ENCODE data around the gene OR11L1.

OR11L1 gene, protein sequence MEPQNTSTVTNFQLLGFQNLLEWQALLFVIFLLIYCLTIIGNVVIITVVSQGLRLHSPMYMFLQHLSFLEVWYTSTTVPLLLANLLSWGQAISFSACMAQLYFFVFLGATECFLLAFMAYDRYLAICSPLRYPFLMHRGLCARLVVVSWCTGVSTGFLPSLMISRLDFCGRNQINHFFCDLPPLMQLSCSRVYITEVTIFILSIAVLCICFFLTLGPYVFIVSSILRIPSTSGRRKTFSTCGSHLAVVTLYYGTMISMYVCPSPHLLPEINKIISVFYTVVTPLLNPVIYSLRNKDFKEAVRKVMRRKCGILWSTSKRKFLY

DNA sequence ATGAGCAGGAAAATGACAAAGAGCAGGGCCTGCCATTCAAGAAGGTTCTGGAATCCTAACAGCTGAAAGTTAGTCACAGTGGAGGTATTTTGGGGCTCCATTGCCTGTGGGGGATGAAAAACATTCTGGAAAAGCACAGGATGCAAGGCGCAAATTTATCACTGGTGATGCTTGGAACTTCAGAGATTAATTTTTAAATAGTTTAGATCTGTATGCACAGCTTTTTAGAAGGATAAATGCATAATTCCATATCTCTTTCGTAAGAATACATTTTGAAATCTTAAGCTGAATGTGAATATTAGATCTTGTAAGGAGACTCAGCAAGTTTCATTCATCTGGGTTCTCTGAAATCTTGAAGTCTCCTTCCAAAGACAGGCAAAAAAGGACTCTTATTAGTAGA lies at the start of gene OR11L1:
Gene OR11L1, minus strand, starts transcription at position 101 of the 400 bp plus-strand sequence. Its CDS starts 0 bp downstream, at position 101.
- no peak for DNase-seq

DNA sequence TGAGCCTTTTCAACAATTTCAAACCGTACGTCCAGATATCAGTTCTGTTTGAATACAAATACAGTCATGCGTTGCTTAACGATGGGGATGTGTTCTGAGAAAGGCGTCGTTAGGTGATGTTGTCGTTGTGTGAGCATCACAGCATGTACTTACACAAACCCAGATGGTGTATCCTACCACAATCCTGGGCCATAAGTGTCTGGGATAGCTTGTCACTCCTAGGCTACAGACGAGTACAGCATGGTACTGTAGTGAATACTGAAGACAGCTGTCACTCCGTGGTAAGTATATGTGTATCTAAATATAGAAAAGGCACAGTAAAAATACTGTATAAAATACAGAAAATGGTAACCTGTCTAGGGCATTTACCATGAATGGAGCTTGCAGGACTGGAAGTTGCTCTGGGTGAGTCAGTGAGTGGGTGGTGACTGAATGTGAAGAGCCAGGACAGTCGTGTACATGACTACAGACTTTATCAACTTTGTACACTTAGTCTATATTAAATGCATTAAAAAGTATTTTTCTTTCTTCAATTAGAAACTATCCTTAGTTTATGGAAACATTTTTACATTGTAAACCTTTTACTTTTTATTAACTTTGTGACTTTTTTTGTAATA lies 43.2 kb upstream of the OR11L1 start:
- no peak for DNase-seq

DNA sequence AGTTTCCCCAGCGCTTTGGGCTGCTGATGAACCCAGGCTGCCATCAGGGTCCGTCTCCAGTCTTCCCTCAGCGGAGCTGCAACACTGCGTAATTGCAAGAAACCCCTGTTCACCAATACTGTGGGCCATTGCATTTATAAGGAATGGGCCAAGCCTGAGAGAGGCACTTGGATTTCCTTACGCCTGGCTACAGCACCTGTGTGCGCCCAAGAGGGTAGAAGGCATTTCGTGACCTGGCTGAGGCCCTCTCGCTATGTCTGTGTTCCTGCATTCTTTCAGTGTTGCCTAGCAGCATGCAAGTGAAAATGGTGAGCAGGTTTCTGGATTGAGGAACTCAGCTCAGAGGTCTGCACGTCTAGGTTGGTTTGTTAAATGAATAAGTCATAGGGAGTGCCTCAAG lies 41.6 kb upstream of the OR11L1 start:
- DNase-seq, result no peak

DNA sequence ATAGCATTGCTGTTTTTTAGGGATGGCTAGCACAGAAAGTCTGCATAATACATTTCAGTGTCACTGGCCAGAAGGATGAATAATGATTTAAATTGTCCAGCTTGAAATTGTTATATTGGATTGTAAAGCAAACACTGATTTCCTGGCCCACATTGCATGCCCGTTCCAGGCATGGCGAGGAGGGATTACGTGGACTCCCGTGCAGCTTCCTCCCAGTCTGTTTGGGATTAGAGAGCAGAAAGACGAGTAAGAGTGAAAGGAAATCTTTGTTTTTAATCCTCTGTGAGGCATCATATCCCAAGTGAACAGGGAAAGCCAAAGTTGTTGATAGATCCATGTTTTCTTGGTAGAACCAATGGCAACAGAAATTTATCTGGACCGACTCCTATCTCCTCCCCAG lies 23.7 kb upstream of the OR11L1 start:
- no peak for DNase-seq

DNA sequence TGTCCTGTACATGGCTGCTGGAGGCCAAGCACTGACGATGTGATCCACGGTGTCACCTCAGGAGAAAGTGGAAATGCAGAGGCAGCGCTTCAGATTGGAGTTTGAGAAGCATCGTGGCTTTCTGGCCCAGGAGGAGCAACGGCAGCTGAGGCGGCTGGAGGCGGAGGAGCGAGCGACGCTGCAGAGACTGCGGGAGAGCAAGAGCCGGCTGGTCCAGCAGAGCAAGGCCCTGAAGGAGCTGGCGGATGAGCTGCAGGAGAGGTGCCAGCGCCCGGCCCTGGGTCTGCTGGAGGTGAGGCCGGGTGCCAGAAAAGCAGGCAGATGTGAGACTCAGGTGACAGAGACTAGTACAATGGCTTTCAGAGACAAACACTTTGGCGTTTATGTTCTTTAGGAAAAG lies 22.9 kb upstream of the OR11L1 start:
- no peak for DNase-seq

DNA sequence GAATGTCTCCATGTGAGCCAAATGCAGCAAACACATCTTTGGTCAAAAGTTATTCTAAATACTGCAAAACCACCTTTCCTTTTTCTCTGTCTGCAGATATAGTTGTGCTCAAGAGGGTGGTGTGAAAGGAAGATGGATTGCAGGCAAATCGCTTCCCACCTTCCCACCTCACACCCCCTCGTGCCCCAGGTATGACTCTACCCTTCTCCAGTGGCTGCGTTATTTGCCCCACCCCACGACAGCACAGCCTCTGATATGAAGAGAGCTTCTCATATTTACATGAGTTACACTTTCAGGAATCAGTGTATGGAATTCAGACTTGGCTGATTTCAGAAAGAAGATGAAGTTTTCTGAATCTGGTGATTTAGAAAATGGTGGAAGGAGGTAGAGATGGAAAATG lies 21.1 kb upstream of the OR11L1 start:
- no peak for DNase-seq

DNA sequence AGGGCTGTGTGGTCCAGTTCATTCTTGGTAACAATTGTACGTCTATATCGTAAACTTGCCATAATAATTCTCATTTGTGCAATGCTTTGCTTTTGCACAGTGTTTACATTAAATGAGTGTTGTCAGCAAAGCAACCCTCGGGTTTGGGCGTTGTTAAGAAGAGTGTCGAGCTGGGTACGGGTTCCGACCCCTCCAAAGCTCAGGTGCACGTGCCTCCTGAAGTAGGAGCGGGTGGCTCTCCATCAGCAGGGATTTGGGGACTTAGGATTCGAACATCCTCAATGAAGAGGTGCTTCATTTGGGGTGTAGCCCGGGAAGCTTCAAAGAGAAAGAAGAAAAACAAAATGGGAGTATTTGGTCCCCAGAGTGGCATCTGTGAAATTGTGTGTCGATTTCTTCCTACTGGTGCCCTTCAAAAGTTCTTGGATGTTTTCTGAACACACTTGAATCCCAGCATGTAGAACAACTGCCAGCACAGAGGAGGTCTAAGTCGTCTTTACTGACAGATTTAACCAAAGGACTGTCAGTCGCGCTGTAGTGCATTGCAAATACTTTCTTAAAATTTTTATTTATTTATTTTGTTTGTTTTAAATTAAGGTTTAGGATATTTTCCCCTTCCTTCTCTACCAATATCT lies 16.4 kb upstream of the OR11L1 start:
- DNase-seq, result no peak

DNA sequence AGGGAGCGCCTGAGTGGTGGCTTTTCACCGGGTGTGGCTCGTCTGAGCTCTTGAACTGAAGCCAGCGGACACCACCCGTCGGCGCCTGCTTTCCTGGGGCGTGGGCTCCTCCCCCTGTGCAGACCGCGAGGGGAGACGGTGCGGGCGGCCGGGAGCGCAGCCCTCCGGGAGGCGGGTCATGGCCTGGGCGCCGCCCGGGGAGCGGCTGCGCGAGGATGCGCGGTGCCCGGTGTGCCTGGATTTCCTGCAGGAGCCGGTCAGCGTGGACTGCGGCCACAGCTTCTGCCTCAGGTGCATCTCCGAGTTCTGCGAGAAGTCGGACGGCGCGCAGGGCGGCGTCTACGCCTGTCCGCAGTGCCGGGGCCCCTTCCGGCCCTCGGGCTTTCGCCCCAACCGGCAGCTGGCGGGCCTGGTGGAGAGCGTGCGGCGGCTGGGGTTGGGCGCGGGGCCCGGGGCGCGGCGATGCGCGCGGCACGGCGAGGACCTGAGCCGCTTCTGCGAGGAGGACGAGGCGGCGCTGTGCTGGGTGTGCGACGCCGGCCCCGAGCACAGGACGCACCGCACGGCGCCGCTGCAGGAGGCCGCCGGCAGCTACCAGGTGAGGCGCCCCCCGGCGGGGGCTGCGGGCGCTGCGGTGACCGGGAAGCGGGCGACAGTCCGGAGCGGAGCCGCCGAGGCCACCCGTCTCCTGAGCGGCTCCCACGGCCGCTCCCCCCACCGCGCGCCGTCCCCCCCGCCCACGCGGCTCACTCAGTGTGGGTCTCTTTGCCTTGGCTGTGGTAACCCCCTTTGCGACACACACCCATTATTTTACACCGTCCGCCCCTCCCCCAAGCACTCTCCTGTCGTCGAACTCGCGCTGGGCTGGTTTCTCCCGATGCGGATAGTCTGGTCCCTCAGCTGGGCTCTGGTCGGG lies 15.6 kb upstream of the OR11L1 start, which contains the start of gene TRIM58:
Gene TRIM58, plus strand, starts transcription at position 119 of the 916 bp plus-strand sequence. Its CDS starts 60 bp downstream, at position 179.
- DNase-seq, result no peak

DNA sequence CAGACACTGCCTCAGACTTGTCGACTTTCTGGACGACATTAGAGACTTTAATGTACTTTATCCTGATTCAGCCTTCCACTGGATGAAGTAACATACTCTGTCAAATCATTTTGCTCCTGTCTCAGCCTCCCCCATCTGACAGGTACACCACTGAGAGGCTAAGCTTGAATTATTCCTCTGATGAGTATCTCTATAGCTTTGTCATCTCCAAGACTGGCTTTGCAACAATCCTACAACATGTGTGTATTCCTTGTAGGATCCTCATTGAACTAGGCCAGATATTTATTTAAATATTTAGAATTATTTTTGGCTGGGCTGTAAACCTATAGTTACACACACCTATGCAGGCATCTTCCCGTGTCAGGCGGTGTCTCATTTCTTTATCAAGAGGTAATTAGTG lies 14.2 kb upstream of the OR11L1 start:
- DNase-seq, result no peak

DNA sequence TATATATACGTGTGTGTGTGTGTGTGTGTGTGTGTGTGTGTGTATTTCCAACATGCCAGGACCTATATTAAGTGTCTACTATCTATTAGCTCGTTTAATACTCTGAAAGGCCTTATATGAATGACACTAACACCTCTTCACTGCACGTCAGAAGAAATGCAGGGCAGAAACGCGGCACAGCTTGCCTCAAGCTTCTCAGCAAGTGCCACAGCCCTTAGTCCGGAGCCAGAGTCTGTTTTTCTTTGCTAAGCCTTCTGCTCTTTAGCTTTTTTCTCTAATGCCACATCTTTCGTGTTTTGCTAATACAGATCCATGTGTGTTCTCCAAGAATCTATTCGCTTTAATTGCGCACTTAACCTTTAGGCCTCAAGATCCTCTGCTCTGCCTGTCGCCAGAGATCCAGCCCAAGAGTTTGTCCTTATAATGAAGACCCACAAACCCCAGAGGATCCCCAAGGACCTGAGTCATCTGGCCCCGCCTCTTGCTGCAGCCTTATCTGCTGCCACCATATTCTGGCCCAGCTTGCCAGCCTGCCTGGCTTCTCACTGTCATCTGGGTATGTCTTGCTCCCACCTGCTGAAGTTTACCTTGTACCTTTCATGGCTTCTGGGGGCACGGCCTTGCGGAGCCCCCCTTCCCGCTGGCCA lies 13.3 kb upstream of the OR11L1 start:
- no peak for DNase-seq

DNA sequence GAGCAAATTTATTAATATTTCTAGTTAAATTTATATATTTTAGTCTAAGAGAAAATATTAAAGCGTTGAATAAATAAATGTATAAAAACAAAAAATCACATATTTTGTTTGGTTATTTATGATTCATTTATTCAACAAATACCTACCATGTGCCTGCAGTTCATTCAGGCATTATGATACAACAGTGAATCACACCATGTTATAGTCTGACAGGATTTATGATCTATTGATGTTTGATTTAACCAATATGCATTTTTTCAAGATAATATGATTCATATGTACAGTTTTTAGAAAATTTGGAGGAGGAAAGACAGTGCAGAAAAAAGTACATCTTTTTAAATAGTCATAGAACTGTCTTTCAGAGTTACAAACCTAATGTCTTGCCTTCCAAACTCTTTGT lies 7.9 kb upstream of the OR11L1 start:
- no peak for DNase-seq

DNA sequence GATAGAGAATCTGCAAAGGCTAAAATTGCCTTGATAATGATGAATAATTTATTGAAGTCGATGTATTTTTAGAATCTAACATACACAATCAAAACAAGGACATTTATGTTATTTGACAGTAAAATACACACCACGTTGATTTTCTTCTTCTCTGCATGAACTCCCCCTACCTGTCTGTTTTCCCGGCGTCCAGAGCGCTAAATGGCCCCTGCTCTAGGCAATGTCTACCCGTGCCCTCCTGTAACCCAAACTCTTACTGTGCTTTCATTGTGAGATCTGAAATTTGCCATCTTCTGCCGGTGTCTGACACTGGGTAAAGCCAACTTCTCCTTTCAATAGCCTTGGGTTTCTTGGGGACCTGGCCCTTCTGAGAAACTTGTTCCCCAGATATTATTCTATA lies 6.7 kb upstream of the OR11L1 start:
- DNase-seq, result no peak

DNA sequence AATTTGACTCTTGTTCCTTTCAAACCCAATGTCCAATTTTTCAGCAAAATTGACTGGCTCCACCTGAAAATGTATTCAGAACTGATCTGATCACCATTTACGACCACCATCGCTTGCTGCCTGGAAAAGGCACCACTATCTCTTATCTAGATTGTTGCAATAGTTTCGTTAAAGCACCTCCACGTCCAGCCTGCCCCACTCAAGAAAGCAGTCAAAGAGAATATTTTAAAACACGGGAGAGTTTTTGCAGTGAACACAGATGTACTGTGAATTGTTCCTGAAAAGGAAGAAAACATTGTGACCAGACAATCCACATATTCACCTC lies 4.0 kb upstream of the OR11L1 start:
- DNase-seq, result no peak

DNA sequence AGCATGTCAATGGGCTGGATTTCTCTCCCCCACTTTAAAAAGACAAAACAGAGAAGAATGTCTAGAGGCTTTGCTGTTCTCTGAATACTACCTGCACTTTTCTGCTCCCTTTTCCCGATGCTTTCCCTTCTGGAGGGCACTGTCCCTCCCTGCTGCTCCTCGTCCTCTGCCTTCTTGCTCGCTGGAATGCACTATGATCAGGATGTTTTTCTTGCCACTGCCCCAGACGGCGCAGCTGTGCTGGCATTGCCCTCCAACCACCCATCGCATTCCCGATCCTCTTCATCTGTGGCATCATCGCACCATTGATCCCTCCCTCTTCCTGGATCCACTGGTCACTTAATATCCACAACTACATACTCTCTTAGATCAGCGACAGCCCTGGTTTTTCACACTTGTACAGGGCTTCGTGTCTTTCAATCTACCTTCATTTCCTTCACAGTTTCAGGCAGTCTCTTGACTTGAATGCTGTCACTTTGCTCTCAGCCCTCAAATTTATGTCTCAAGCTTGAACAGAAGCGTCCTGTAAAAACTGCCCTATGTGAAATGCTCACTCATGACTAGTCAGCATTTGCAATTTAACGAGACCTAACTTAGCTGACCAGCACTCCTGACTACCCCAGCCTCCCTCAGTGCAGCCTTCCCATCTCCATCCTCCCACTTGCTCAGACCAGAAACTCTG lies 3.5 kb upstream of the OR11L1 start:
- no peak for DNase-seq

DNA sequence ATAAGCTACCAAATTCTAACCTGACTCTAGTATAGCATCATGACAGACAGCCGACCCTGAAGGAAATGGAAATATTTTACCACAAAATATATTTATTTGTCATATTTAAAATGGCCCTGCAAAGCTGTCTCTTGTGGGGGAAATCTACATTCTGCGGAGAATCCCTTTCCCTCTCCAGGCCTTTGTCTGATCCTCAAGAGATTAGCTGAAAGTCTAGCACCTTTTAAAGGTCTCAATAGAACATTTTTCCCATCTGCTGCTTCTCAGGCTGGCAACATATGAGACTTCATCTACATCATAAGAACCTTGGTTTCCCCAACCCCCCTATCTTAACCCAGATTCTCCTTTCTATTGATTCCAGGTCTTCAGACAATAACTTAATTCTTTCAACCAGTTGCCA lies 1.7 kb upstream of the OR11L1 start:
- DNase-seq, result no peak

DNA sequence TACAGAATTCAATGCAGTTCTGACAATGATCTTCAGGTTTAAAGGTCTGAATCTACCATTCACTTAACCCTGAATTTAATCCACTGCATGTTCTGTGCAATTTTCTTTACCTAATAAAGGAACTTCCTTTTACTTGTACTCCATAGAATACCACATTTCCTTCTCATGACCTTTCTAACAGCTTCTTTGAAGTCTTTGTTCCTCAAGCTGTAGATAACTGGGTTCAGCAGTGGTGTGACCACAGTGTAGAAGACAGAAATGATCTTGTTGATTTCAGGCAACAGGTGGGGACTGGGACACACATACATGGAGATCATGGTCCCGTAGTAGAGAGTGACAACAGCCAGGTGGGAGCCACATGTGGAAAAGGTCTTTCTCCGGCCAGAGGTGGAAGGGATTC lies 878 bp downstream of the OR11L1 start:
- DNase-seq, result no peak

DNA sequence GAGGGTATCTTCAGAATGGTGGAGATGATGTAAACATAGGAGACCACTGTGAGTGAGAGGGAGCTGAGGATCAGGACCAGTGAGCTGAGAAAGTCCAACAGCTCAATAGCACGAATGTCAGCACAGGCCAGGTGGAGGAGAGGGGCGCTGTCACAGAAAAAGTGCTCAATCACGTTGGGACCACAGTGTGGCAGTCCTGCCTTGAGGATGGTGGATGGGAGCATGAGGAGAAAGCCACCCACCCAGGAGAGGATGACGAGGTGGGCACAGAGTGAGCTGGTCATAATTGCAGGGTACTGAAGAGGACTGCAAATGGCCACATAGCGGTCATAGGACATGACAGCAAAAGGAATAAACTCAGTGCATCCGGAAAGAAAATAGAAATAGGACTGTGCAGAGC lies 8.1 kb downstream of the OR11L1 start:
- no peak for DNase-seq

DNA sequence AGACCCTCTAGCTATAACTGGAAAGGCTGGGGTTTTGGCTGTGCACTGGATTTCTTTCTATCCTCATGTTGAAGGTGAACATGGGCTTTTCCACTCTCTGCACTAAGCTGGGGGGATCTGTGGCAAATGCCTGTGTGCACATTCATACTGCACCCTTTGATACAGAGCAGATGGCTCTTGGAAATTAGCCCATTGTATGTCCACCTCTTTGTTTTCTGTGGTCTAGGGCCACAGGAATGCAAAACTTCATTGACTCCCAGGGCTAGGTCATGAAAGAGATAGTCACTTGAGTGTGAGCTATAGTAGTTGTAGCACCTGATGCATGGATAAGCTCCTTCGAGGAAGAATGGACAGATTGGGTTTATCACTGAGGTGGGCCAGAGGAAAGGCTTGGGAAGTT lies 12.0 kb downstream of the OR11L1 start:
- DNase-seq, result no peak

DNA sequence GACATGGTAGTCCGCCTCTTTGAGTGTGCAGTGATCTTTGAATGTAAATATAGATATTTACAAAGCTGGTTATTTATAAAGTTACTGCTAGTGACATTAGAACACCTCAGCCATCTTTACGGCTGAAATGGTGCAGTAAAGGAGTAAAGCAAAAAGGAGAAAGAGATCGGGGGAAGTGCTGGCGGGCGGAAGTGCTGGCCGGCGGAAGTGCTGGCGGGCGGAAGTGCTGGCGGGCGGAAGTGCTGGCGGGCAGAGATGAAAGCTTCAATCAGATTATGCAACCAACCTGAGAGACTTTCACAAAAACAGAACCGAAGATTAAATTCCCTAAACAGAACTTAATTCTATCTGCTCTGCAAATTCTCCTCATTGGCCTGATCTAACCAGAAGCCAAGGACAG lies 16.3 kb downstream of the OR11L1 start:
- DNase-seq, result no peak

DNA sequence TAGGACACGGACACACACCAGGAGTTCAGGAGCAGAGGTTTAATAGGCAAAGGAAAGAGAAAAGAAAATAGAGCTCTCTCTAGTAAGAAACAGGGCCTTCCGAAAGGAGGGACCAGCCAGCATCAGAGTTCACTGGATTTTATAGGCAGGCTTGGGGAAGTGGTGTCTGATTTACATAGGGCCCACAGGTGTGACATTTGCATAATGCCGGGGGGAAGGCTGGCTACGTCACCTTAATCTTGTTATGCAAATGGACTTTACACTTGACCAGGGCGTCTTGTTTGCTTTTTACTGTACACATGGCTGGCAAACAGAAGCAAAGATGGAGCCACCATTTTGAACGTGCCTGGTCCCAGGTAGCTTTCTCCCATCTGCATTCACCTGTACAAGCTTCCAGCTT lies 17.7 kb downstream of the OR11L1 start, which contains the start of gene OR14A16:
Gene OR14A16, minus strand, starts transcription at position 97 of the 400 bp plus-strand sequence. CDS start 8,390 bp downstream, outside the sequence.
- DNase-seq, result no peak

DNA sequence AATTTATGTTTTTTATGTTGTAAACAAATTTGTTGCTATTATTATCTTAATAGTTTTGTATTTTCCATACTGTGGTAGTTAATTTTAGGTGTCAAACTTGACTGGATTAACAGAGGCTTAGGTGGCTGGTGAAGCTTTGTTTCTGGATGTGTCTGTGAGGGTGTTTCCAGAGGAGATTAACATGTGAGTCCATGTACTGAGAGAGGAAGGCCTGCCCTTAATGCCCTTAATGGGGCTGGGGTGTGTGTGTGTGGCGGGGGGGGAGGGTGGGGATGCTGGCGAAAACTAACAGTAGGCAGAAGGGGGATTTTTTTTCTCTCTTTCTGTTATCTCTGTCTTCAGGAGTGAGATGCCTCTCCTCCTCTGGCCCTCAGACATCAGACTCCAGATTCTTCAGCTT lies 19.6 kb downstream of the OR11L1 start:
- no peak for DNase-seq

DNA sequence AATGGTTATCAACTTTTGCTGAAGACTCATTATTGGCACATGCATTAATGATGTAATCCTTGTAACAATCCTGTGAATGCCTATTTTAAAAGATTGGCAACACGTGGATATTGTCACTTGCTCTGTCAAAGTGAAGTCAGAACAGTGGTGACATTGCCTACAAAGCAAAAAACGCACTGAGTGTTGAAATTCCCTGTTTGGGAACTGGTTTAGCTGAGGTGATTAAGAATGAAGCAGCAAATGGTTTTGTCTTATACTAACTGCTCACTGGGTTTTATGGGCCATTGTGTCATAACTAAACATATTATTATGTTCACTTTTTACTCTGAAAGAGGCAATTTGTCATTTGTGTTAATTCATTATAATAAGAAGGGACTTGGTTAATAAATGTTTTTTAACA lies 29.1 kb downstream of the OR11L1 start:
- no peak for DNase-seq
